ENCODE measurements around the gene CABYR. TPM values are rescaled to one million over a fixed set of nuclear protein-coding genes. Genes with fewer than 3 reads are reported as not detected.

Gene CABYR
- total and polyA plus RNA-seq, 2 of the 8 experiments (the other 6 are each of a cell fraction or from before 2014, with no cell fraction given), result 14.5 to 18.8 TPM

DNA sequence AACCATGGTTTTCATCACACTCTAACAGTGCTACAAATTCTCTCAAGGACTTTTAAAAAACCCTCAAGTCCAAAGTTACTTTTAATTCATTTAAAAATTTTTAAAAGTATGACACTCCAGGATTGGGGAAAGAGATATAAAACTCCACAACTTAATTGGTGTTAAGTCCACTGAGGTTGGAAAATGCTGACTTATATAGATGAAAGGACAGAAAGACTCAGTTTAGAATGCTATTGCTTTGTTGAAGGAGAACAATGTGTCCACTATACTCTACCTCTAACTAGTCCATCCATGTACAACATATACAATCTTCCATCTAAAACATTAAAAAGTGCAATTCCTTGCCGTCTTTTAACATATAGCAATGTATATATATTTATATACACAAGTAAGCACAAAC lies 41.2 kb downstream of the CABYR start:
- H3K36me3 ChIP-seq (ENCODE audit: control insufficient read depth in 2 of 4, insufficient read depth in 4 of 4, low read length in 3 of 4), result peaks cover 0 to 10% (median 4%) of the 10 kb centered on the region in 4 experiments; a peak in 5 of 8 replicates
- no peak overlapping the region for H4K8ac ChIP-seq (ENCODE audit: extremely low read depth, insufficient read depth, low read length)
- no peak overlapping the region for H3K9ac ChIP-seq (replicated peaks in 1 of 4; ENCODE audit: extremely low read depth in 1 of 4, low read depth in 3 of 4, low read length in 3 of 4)
- H3K27ac ChIP-seq (ENCODE audit: low read depth, low read length), result no peak overlapping the region
- H3K23me2 ChIP-seq (ENCODE audit: low read depth, low read length), result no peaks in the 10 kb centered on the region
- H2BK120ac ChIP-seq (replicated peaks; ENCODE audit: low read depth, low read length), result no peak overlapping the region
- peaks cover 0 to 6% (median 0%) of the 10 kb centered on the region in 4 experiments; a peak in 1 of 7 replicates for H3K4me1 ChIP-seq (replicated peaks in 1 of 4; ENCODE audit: control insufficient read depth in 3 of 4, insufficient read depth in 4 of 4, low read length in 3 of 4)
- H3K27me3 ChIP-seq (replicated peaks in 1 of 4; ENCODE audit: control insufficient read depth in 3 of 4, extremely low read depth in 1 of 4, insufficient read depth in 3 of 4, low read length in 3 of 4), result no peaks in the 10 kb centered on the region
- H3K9me3 ChIP-seq (ENCODE audit: insufficient read depth in 2 of 2, low read depth in 1 of 2, low read length in 1 of 2), result no peaks in the 10 kb centered on the region
- DNase-seq (ENCODE audit: low read depth in 1 of 2, low spot score in 2 of 2), result no peak
- no peak overlapping the region for H2AFZ ChIP-seq (ENCODE audit: low read length)
- CTCF ChIA-PET (ENCODE audit: partially characterized antibody), result no interaction called here
- H2BK15ac ChIP-seq (ENCODE audit: low read length), result no peak overlapping the region
- H2BK5ac ChIP-seq (ENCODE audit: low read depth, low read length), result no peak overlapping the region
- H2BK12ac ChIP-seq (ENCODE audit: low read depth, low read length), result no peak overlapping the region
- 97% methylated on average over 1 of the region's 1 CpG; no CpG with 5 or more reads in 1 of the 2 experiments for WGBS, 2 experiments (ENCODE audit: extremely low coverage in 1 of 2, insufficient coverage in 1 of 2, insufficient read length in 1 of 2, insufficient replicate concordance in 2 of 2, low coverage in 1 of 2, low lambda C conversion rate in 2 of 2, missing lambda C conversion rate in 1 of 2)
- POLR2A ChIA-PET (ENCODE audit: partially characterized antibody), result interaction anchor here (1.9 kb wide), 1 partner anchor 41 kb away, joined by 7 read pairs; the partner anchor contains the start of gene CABYR
- TF ChIP-seq RBBP5 (IDR thresholded peaks at IDR 0.05; ENCODE audit: borderline replicate concordance, low read depth, low read length) (no peak), RFX5 (IDR thresholded peaks at IDR 0.05; ENCODE audit: borderline replicate concordance, low read depth, low read length) (no peak), HDAC2 (IDR thresholded peaks at IDR 0.05; ENCODE audit: borderline replicate concordance in 1 of 2, low read depth in 2 of 2, low read length in 2 of 2) (no peak), RAD21 (IDR thresholded peaks at IDR 0.05 in 1 of 2, conservative IDR thresholded peaks at IDR 0.05 in 1 of 2; ENCODE audit: low read depth in 2 of 2, low read length in 2 of 2) (no peak)
- H3K79me2 ChIP-seq (ENCODE audit: control insufficient read depth in 1 of 2, insufficient read depth in 2 of 2, low read length in 2 of 2), result peaks cover 0 to 3% of the 10 kb centered on the region in 2 experiments; a peak in 1 of 4 replicates
- no peak overlapping the region for H2AK5ac ChIP-seq (ENCODE audit: low read depth, low read length)
- H3K4me2 ChIP-seq (ENCODE audit: insufficient read depth in 1 of 2, low read depth in 2 of 2, low read length in 2 of 2), result no peak overlapping the region
- no peak overlapping the region for H3K23ac ChIP-seq (ENCODE audit: insufficient read length)
- H3K18ac ChIP-seq (ENCODE audit: extremely low read depth, low read length), result no peak overlapping the region
- peaks cover 1% of the 10 kb centered on the region in 2 experiments for H4K20me1 ChIP-seq (replicated peaks in 1 of 2; ENCODE audit: control insufficient read depth in 1 of 2, insufficient read depth in 2 of 2, low read length in 2 of 2)
- no peak overlapping the region for H4K91ac ChIP-seq (replicated peaks; ENCODE audit: insufficient read length, low read length)
- H2BK20ac ChIP-seq (ENCODE audit: low read length), result no peak overlapping the region
- no peak overlapping the region for H4K5ac ChIP-seq (ENCODE audit: insufficient read length, low read depth, low read length)
- no peaks in the 10 kb centered on the region for H3K79me1 ChIP-seq (ENCODE audit: low read depth, low read length)
- H3K4me3 ChIP-seq (ENCODE audit: extremely low read depth in 1 of 4, insufficient read depth in 2 of 4, low read depth in 3 of 4, low read length in 4 of 4), result no peak overlapping the region
- no peak overlapping the region for H3K14ac ChIP-seq (ENCODE audit: insufficient read length)
- H3K4ac ChIP-seq (replicated peaks; ENCODE audit: insufficient read length, low read depth, low read length), result no peak overlapping the region
- H3K56ac ChIP-seq (replicated peaks; ENCODE audit: insufficient read length, low read depth, low read length), result no peak overlapping the region
- no peak for FAIRE-seq

Measured in H1 (cell line).